ENCODE measurements around the gene C2CD5.
"Not testable (repeated sequence)": the region's sequence is repeated elsewhere in the genome, so short reads cannot be mapped to it uniquely, and the experiment has no call there.

The C2CD5 gene

GRCh38 chr12:22500100-22500499 is 44.2 kb downstream of the C2CD5 start:
- TF ChIP-seq, protein P1, sequence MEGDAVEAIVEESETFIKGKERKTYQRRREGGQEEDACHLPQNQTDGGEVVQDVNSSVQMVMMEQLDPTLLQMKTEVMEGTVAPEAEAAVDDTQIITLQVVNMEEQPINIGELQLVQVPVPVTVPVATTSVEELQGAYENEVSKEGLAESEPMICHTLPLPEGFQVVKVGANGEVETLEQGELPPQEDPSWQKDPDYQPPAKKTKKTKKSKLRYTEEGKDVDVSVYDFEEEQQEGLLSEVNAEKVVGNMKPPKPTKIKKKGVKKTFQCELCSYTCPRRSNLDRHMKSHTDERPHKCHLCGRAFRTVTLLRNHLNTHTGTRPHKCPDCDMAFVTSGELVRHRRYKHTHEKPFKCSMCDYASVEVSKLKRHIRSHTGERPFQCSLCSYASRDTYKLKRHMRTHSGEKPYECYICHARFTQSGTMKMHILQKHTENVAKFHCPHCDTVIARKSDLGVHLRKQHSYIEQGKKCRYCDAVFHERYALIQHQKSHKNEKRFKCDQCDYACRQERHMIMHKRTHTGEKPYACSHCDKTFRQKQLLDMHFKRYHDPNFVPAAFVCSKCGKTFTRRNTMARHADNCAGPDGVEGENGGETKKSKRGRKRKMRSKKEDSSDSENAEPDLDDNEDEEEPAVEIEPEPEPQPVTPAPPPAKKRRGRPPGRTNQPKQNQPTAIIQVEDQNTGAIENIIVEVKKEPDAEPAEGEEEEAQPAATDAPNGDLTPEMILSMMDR (IDR thresholded peaks at IDR 0.05; ENCODE audit: borderline replicate concordance, insufficient read depth, low read depth, low read length) = no peak

DNA sequence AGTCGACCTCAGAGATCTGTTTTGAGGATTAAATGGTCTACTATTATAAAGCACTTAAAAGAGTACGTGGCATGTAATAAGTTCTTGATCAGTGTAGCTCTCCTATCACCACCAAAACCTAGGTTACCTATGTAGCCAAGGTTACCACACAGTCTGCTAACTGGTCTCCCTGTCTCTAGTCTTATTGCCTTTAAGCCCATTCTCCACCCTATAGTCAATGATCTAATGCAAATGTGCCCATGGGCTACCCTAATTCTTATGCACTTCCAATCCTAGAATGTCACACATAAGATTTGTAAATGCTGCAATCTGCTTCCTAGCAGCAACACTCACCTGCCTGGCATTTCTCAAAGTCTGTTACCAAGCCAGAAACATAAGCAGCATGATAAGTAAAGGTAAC is 44.9 kb downstream of the C2CD5 start:
- TF ChIP-seq, protein P1 (IDR thresholded peaks at IDR 0.05; ENCODE audit: borderline replicate concordance, insufficient read depth, low read depth, low read length) = no peak
- no peak overlapping the region for H3K4me3 ChIP-seq (ENCODE audit: low read depth, low read length)

More at GRCh38 chr12:22500100-22500499, 44.2 kb downstream of the C2CD5 start:
- H3K4me3 ChIP-seq (ENCODE audit: low read depth, low read length) = no peak overlapping the region

- TF ChIP-seq, protein P1 (IDR thresholded peaks at IDR 0.05; ENCODE audit: borderline replicate concordance, insufficient read depth, low read depth, low read length) = no peak
- H3K4me3 ChIP-seq (ENCODE audit: low read depth, low read length) = no peak overlapping the region
These were observed 50.0 kb downstream of the C2CD5 start for GRCh38 chr12:22494319-22494718.

GRCh38 chr12:22491034-22491433 is 53.3 kb downstream of the C2CD5 start:
- TF ChIP-seq, protein P1 (IDR thresholded peaks at IDR 0.05; ENCODE audit: borderline replicate concordance, insufficient read depth, low read depth, low read length) = no peak
- H3K4me3 ChIP-seq (ENCODE audit: low read depth, low read length) = no peak overlapping the region

GRCh38 chr12:22488478-22488877 is 55.9 kb downstream of the C2CD5 start:
- H3K4me3 ChIP-seq (ENCODE audit: low read depth, low read length) = no peak overlapping the region
- TF ChIP-seq, protein P1 (IDR thresholded peaks at IDR 0.05; ENCODE audit: borderline replicate concordance, insufficient read depth, low read depth, low read length) = no peak

DNA sequence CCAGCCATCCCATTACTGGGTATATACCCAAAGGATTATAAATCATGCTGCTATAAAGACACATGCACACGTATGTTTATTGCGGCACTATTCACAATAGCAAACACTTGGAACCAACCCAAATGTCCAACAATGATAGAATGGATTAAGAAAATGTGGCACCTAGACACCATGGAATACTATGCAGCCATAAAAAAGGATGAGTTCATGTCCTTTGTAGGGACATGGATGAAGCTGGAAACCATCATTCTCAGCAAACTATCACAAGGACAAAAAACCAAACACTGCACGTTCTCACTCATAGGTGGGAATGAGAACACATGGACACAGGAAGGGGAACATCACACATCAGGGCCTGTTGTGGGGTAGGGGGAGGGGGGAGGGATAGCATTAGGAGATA is 56.7 kb downstream of the C2CD5 start:
- not testable (repeated sequence) for H3K4me3 ChIP-seq (ENCODE audit: low read depth, low read length)

DNA sequence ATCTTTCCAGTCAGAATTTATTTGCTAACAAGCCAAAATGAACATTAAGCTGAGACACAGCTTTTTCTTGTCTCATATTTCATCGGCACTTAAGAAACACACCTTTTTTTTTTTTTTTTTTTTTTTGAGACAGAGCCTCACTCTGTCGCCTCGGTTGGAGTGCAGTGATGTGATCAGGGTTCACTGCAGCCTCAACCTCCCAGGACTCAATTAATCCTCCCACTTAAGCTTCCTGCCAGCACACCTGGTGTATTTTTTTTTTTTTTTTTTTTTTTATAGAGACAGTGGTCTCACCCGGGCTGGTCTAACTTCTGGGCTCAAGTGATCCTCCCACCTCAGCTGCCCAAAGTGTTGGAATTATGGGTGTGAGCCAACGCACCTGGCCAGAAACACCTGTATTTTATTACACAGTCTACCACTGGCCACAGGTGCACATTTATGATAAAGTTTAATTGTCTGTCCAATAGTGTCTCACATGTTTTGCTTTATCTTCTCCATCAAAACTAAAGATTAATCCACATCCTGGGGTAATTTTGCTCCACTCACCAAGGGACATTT is 62.7 kb downstream of the C2CD5 start:
- TF ChIP-seq, protein P1 (IDR thresholded peaks at IDR 0.05; ENCODE audit: borderline replicate concordance, insufficient read depth, low read depth, low read length) = no peak
- no peak overlapping the region for H3K4me3 ChIP-seq (ENCODE audit: low read depth, low read length)

GRCh38 chr12:22480814-22481213 is 63.5 kb downstream of the C2CD5 start:
- H3K4me3 ChIP-seq (ENCODE audit: low read depth, low read length) = not testable (repeated sequence)

Data from GM12875 (cell line).